ENCODE results near the gene HTT. TPM values are rescaled to one million over a fixed set of nuclear protein-coding genes. Genes with fewer than 3 reads are reported as not detected.

HTT gene
- polyA plus RNA-seq, 2 donors = 9.7 to 19.4 TPM

DNA sequence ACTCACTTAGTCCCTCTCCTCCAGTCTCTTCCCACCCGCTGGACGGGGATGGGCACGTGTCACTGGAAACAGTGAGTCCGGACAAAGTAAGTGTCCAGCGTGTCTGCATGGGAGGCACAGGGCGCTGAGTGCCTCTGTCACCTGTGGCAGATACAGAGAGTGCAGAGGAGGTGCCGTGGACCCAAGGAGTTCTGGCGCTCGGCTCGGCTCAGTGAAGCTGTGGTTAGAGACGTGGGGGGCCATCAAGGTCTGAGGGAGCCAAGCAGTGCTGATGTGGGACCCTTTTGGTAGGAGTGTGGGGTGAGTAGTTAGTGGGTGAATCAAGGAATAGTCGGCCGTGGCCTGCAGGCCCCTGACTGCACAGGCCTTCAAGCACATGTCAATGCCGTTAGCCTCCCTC is 134.3 kb downstream of the HTT start:
- peaks cover 19 to 42% of the 10 kb centered on the region in 2 donors for H3K36me3 ChIP-seq (ENCODE audit: control insufficient read depth in 2 of 2, insufficient read depth in 2 of 2, low read length in 1 of 2)
- no peaks in the 10 kb centered on the region for H3K27me3 ChIP-seq (ENCODE audit: control insufficient read depth in 1 of 2, insufficient read depth in 2 of 2, low read length in 2 of 2)
- no peak overlapping the region for H3K4me3 ChIP-seq (ENCODE audit: low read depth in 1 of 2, low read length in 2 of 2)
- 95 to 96% methylated on average over 14 of the region's 14 CpGs for WGBS, 2 donors
- H3K9me3 ChIP-seq (ENCODE audit: control insufficient read depth in 2 of 2, insufficient read depth in 1 of 2, low read depth in 1 of 2, low read length in 1 of 2) = no peaks in the 10 kb centered on the region
- no peak overlapping the region for H3K27ac ChIP-seq (ENCODE audit: low read depth in 2 of 2, low read length in 1 of 2)
- no peaks in the 10 kb centered on the region for H3K4me1 ChIP-seq (ENCODE audit: control insufficient read depth in 2 of 2, insufficient read depth in 2 of 2, low read length in 1 of 2)

DNA sequence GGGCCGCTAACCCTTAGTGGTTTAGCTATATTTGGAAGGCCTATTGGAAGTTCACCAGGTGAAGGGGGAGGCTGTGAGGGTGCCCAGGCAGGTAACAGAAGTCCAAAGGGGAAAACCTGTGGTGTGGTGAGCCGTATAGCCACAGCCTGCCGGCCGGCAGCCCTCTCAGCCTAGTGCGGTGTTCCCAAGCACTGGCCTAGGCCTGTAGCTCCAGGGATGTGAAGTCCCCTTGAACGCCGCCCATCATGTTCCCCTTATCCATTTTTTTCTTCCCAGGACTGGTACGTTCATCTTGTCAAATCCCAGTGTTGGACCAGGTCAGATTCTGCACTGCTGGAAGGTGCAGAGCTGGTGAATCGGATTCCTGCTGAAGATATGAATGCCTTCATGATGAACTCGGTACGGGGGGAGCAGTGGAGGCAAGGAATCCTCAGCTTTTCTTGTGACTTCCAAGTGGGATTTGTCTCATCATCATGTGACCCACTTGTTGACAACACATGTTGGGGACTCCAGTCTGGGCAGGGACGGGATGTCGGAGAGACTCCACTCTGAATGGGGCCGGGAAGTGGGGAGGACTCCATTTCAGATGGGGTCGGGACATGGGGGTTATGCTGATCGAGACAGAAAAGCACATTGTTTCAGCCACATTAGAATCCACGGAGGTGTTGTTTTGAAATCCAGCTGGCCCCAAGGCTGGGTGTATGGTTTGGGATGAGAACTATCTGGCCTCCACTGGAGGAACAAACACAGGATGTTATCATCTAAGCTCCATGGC is 135.3 kb downstream of the HTT start:
- H3K4me1 ChIP-seq (ENCODE audit: control insufficient read depth in 2 of 2, insufficient read depth in 2 of 2, low read length in 1 of 2) = no peaks in the 10 kb centered on the region
- WGBS, 2 donors = 96 to 97% methylated on average over 17 of the region's 17 CpGs
- H3K4me3 ChIP-seq (ENCODE audit: low read depth in 1 of 2, low read length in 2 of 2) = no peak overlapping the region
- H3K9me3 ChIP-seq (ENCODE audit: control insufficient read depth in 2 of 2, insufficient read depth in 1 of 2, low read depth in 1 of 2, low read length in 1 of 2) = no peaks in the 10 kb centered on the region
- H3K27ac ChIP-seq (ENCODE audit: low read depth in 2 of 2, low read length in 1 of 2) = no peak overlapping the region
- H3K36me3 ChIP-seq (ENCODE audit: control insufficient read depth in 2 of 2, insufficient read depth in 2 of 2, low read length in 1 of 2) = peaks cover 22 to 44% of the 10 kb centered on the region in 2 donors
- no peaks in the 10 kb centered on the region for H3K27me3 ChIP-seq (ENCODE audit: control insufficient read depth in 1 of 2, insufficient read depth in 2 of 2, low read length in 2 of 2)

DNA sequence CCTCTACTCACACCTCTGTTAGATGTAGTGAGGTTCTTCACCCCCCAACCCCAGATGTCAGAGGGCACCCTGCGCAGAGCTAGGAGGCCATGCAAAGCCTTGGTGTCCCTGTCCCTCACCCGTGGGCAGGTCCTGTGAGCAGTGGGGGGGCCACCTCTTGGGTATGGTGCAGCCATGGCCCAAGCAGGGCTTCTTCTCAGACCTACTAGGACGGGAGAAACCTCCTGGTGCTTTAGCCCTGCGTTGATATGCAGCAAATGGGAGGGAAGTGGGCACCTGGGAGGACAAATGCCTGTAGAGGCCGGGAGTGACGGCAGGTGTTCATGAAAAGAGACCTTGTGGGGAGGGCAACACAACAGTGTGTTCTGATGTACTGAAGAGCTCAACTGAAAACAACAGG is 136.0 kb downstream of the HTT start:
- no peaks in the 10 kb centered on the region for H3K4me1 ChIP-seq (ENCODE audit: control insufficient read depth in 2 of 2, insufficient read depth in 2 of 2, low read length in 1 of 2)
- H3K9me3 ChIP-seq (ENCODE audit: control insufficient read depth in 2 of 2, insufficient read depth in 1 of 2, low read depth in 1 of 2, low read length in 1 of 2) = no peaks in the 10 kb centered on the region
- 88 to 96% methylated on average over 6 of the region's 6 CpGs for WGBS, 2 donors
- no peak overlapping the region for H3K27ac ChIP-seq (ENCODE audit: low read depth in 2 of 2, low read length in 1 of 2)
- H3K4me3 ChIP-seq (ENCODE audit: low read depth in 1 of 2, low read length in 2 of 2) = no peak overlapping the region
- peaks cover 22 to 49% of the 10 kb centered on the region in 2 donors for H3K36me3 ChIP-seq (ENCODE audit: control insufficient read depth in 2 of 2, insufficient read depth in 2 of 2, low read length in 1 of 2)
- H3K27me3 ChIP-seq (ENCODE audit: control insufficient read depth in 1 of 2, insufficient read depth in 2 of 2, low read length in 2 of 2) = no peaks in the 10 kb centered on the region

- WGBS, 2 donors = 97 to 98% methylated on average over 8 of the region's 8 CpGs
Measured at GRCh38 chr4:3211866-3212265, 137.4 kb downstream of the HTT start.

GRCh38 chr4:3212391-3213105 is 138.1 kb downstream of the HTT start:
- H3K36me3 ChIP-seq (ENCODE audit: control insufficient read depth in 2 of 2, insufficient read depth in 2 of 2, low read length in 1 of 2) = peaks cover 22 to 49% of the 10 kb centered on the region in 2 donors
- no peaks in the 10 kb centered on the region for H3K9me3 ChIP-seq (ENCODE audit: control insufficient read depth in 2 of 2, insufficient read depth in 1 of 2, low read depth in 1 of 2, low read length in 1 of 2)
- H3K4me3 ChIP-seq (ENCODE audit: low read depth in 1 of 2, low read length in 2 of 2) = no peak overlapping the region
- H3K4me1 ChIP-seq (ENCODE audit: control insufficient read depth in 2 of 2, insufficient read depth in 2 of 2, low read length in 1 of 2) = no peaks in the 10 kb centered on the region
- 92 to 94% methylated on average over 12 of the region's 12 CpGs for WGBS, 2 donors
- no peak overlapping the region for H3K27ac ChIP-seq (ENCODE audit: low read depth in 2 of 2, low read length in 1 of 2)
- H3K27me3 ChIP-seq (ENCODE audit: control insufficient read depth in 1 of 2, insufficient read depth in 2 of 2, low read length in 2 of 2) = no peaks in the 10 kb centered on the region

More at GRCh38 chr4:3211866-3212265, 137.4 kb downstream of the HTT start:
- Histone ChIP-seq H3K4me1 (ENCODE audit: control insufficient read depth in 2 of 2, insufficient read depth in 2 of 2, low read length in 1 of 2) (no peaks in the 10 kb centered on the region), H3K27me3 (ENCODE audit: control insufficient read depth in 1 of 2, insufficient read depth in 2 of 2, low read length in 2 of 2) (no peaks in the 10 kb centered on the region), H3K4me3 (ENCODE audit: low read depth in 1 of 2, low read length in 2 of 2) (no peak overlapping the region), H3K27ac (ENCODE audit: low read depth in 2 of 2, low read length in 1 of 2) (no peak overlapping the region), H3K9me3 (ENCODE audit: control insufficient read depth in 2 of 2, insufficient read depth in 1 of 2, low read depth in 1 of 2, low read length in 1 of 2) (no peaks in the 10 kb centered on the region), H3K36me3 (ENCODE audit: control insufficient read depth in 2 of 2, insufficient read depth in 2 of 2, low read length in 1 of 2) (peaks cover 22 to 51% of the 10 kb centered on the region in 2 donors)

DNA sequence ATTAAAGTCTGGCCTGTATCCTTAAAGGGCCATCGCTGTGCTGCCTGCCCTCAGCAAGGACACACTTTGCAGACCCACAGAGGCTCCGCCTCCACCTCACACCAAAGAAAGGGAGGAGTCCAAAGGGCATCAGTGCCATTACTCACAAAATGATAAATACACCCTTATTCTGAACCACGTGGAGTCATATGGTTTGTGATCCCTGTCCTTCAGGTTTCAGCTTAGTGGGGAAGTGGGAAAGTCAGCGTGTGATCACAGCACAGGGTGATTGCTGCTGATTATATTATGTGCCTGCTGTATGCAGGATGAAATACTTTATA is 138.6 kb downstream of the HTT start:
- H3K9me3 ChIP-seq (ENCODE audit: control insufficient read depth in 2 of 2, insufficient read depth in 1 of 2, low read depth in 1 of 2, low read length in 1 of 2) = no peaks in the 10 kb centered on the region
- no peaks in the 10 kb centered on the region for H3K4me1 ChIP-seq (ENCODE audit: control insufficient read depth in 2 of 2, insufficient read depth in 2 of 2, low read length in 1 of 2)
- H3K27ac ChIP-seq (ENCODE audit: low read depth in 2 of 2, low read length in 1 of 2) = no peak overlapping the region
- 76 to 90% methylated on average over 4 of the region's 4 CpGs for WGBS, 2 donors
- H3K27me3 ChIP-seq (ENCODE audit: control insufficient read depth in 1 of 2, insufficient read depth in 2 of 2, low read length in 2 of 2) = no peaks in the 10 kb centered on the region
- H3K36me3 ChIP-seq (ENCODE audit: control insufficient read depth in 2 of 2, insufficient read depth in 2 of 2, low read length in 1 of 2) = peaks cover 22 to 53% of the 10 kb centered on the region in 2 donors
- no peak overlapping the region for H3K4me3 ChIP-seq (ENCODE audit: low read depth in 1 of 2, low read length in 2 of 2)

DNA sequence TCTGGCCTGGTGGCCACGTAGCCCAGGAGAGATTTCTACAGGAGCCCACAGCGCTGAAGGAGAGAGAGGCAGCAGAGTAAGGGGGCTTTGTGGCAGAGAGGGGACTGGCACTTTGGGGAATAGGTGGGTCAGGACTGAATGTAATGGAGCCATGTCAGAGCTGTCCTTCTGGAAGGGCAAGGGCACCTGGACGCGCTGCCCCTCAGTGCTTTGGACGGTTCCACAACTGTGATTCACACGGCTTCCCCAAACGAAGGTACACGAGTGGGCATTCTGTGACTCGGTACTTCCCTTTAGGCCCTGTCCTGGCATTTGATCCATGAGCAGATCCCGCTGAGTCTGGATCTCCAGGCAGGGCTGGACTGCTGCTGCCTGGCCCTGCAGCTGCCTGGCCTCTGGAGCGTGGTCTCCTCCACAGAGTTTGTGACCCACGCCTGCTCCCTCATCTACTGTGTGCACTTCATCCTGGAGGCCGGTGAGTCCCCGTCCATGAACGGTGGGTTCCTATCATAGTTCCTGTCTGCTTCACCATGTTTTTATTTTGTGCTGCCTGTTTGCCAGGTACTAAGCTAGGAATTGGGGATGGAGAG is 139.3 kb downstream of the HTT start:
- Histone ChIP-seq H3K27me3 (ENCODE audit: control insufficient read depth in 1 of 2, insufficient read depth in 2 of 2, low read length in 2 of 2) (no peaks in the 10 kb centered on the region), H3K36me3 (ENCODE audit: control insufficient read depth in 2 of 2, insufficient read depth in 2 of 2, low read length in 1 of 2) (peaks cover 22 to 54% of the 10 kb centered on the region in 2 donors), H3K4me1 (ENCODE audit: control insufficient read depth in 2 of 2, insufficient read depth in 2 of 2, low read length in 1 of 2) (no peaks in the 10 kb centered on the region), H3K9me3 (ENCODE audit: control insufficient read depth in 2 of 2, insufficient read depth in 1 of 2, low read depth in 1 of 2, low read length in 1 of 2) (no peaks in the 10 kb centered on the region), H3K27ac (ENCODE audit: low read depth in 2 of 2, low read length in 1 of 2) (no peak overlapping the region), H3K4me3 (ENCODE audit: low read depth in 1 of 2, low read length in 2 of 2) (no peak overlapping the region)
- WGBS, 2 donors = 94% methylated on average over 15 of the region's 15 CpGs

DNA sequence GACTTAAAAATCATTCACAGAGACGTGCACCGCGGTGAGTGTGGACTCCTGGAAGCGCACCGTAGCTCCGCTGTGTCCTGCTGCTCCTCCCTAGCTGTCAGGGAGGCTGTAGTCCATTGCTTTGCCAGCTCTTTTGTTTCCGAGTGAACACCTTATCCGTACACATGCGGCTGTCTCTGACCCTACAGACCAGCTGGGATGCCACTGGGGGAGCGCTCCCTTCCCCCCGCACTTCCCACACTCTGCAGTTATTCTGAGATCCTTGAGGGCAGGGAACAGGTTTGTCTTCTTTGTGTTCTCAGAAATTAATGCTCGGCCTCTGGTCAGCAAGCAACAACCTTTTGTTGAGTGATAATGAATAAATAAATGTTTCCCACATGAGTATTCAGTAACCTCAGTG is 140.8 kb downstream of the HTT start:
- H3K36me3 ChIP-seq (ENCODE audit: control insufficient read depth in 2 of 2, insufficient read depth in 2 of 2, low read length in 1 of 2) = peaks cover 27 to 53% of the 10 kb centered on the region in 2 donors
- no peak overlapping the region for H3K4me3 ChIP-seq (ENCODE audit: low read depth in 1 of 2, low read length in 2 of 2)
- no peak overlapping the region for H3K27ac ChIP-seq (ENCODE audit: low read depth in 2 of 2, low read length in 1 of 2)
- no peaks in the 10 kb centered on the region for H3K27me3 ChIP-seq (ENCODE audit: control insufficient read depth in 1 of 2, insufficient read depth in 2 of 2, low read length in 2 of 2)
- H3K9me3 ChIP-seq (ENCODE audit: control insufficient read depth in 2 of 2, insufficient read depth in 1 of 2, low read depth in 1 of 2, low read length in 1 of 2) = no peaks in the 10 kb centered on the region
- 87 to 91% methylated on average over 12 of the region's 12 CpGs for WGBS, 2 donors
- no peaks in the 10 kb centered on the region for H3K4me1 ChIP-seq (ENCODE audit: control insufficient read depth in 2 of 2, insufficient read depth in 2 of 2, low read length in 1 of 2)

DNA sequence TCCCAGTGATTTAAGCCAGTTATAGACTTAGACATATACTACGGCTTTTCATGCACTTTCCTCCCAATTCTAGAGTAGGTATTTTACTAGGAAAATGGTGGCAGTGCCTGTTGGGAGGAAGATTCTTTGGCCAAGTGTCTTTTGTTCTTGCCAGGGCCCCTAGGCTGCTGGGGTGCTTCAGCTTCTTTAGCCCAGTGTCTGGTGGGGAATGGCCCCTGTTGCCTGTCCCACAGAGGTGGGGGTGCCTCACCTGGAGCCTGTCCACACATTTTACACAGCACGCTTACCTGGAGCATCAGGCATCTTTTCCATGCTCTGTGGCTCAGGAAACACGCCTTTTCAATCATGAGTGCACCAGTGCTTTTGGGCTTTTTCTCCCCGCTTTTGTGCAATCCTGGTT is 141.3 kb downstream of the HTT start:
- Histone ChIP-seq H3K36me3 (ENCODE audit: control insufficient read depth in 2 of 2, insufficient read depth in 2 of 2, low read length in 1 of 2) (peaks cover 27 to 52% of the 10 kb centered on the region in 2 donors), H3K9me3 (ENCODE audit: control insufficient read depth in 2 of 2, insufficient read depth in 1 of 2, low read depth in 1 of 2, low read length in 1 of 2) (no peaks in the 10 kb centered on the region), H3K27me3 (ENCODE audit: control insufficient read depth in 1 of 2, insufficient read depth in 2 of 2, low read length in 2 of 2) (no peaks in the 10 kb centered on the region), H3K27ac (ENCODE audit: low read depth in 2 of 2, low read length in 1 of 2) (no peak overlapping the region), H3K4me3 (ENCODE audit: low read depth in 1 of 2, low read length in 2 of 2) (no peak overlapping the region), H3K4me1 (ENCODE audit: control insufficient read depth in 2 of 2, insufficient read depth in 2 of 2, low read length in 1 of 2) (no peaks in the 10 kb centered on the region)
- WGBS, 2 donors = 95 to 99% methylated on average over 4 of the region's 4 CpGs
